Lower lobe of right lung (tissue), 2 donors: ENCODE data around the gene NR0B2. TPM values are rescaled to one million over a fixed set of nuclear protein-coding genes. Genes with fewer than 3 reads are reported as not detected.
A peak's percentile ranks its signal among the peaks of the same experiment; 100 is the strongest.
"Not testable (repeated sequence)": the region's sequence is repeated elsewhere in the genome, so short reads cannot be mapped to it uniquely, and the experiment has no call there.

Experiments
- ATAC-seq, 2 donors: fragments of 200-7000 bp; cut with Tn5 transposase; one replicate each; pipeline ENCODE4 v1.9.1; 2020 to 2022; ENCODE audit warnings: mild to moderate bottlenecking in 2 of 2, moderate library complexity in 2 of 2
- DNase-seq: peaks from one replicate; pipeline ENCODE4 v3.0.0-alpha.2; 2020
- H3K27ac ChIP-seq: fragments of 200-600 bp; one replicate; pipeline ENCODE4 v1.8.0; 2022
- H3K27me3 ChIP-seq: fragments of 200-600 bp; one replicate; pipeline ENCODE4 v1.8.0; 2022; ENCODE audit warnings: low read depth
- H3K36me3 ChIP-seq: fragments of 200-600 bp; one replicate; pipeline ENCODE4 v1.8.0; 2022; ENCODE audit warnings: mild to moderate bottlenecking
- H3K4me1 ChIP-seq: fragments of 200-600 bp; one replicate; pipeline ENCODE4 v1.8.0; 2022
- H3K4me3 ChIP-seq: fragments of 200-600 bp; one replicate; pipeline ENCODE4 v1.8.0; 2022; ENCODE audit warnings: mild to moderate bottlenecking
- H3K9me3 ChIP-seq: fragments of 200-600 bp; one replicate; pipeline ENCODE4 v1.8.0; 2022
- intact Hi-C: fragments of 100-400 bp; cut with DNase I; formaldehyde crosslinking; loops from one replicate; pipeline ENCODE4 v1.11.0; 2022
- total RNA-seq: library from RNA; stranded (reverse); fragmentation: NEBNext Ultra II Directional; extraction: Animal tissue kit (Norgen Biotek cat#: 25700); gene quantifications from one replicate; pipeline ENCODE4 v1.2.1, GENCODE V29; 2021
- TF ChIP-seq, protein P1 (sequence below): fragments of 200-600 bp; IDR thresholded peaks from one replicate; pipeline ENCODE4 v1.8.0; 2022; ENCODE audit warnings: antibody characterized with exemption, mild to moderate bottlenecking
- donor health status: DM: no; HTN: yes; CAD: no; lungs with severe emphysema.

The NR0B2 gene
- total RNA-seq, 1 donor from 2014 or later: 2.2 TPM

DNA sequence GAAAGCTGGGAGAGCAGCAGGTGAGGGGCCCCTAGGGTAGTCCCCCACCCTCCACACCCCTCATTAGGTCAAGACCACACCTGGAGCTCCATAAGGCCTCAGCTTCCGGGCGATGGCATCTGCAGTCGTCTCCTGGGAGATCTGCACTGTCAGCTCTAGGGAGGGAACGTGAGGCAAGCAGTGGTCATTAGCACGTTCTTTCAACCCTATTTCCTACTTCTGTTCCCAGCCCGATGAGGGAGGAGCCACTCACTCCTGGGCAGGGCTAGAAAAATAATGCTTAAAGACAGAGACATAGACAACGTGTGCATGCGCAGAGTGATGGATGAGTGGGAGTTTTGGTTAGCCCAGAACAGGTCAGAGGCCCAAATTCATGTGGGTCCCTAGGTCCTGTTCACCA, 36.8 kb upstream of the NR0B2 start:
- no peaks in the 10 kb centered on the region for H3K27me3 ChIP-seq
- no peak overlapping the region for H3K4me3 ChIP-seq
- intact Hi-C loops: no loop called here
- no peaks in the 10 kb centered on the region for H3K4me1 ChIP-seq
- ATAC-seq (no peak), DNase-seq (no peak)
- H3K36me3 ChIP-seq: peaks cover 33% of the 10 kb centered on the region
- H3K27ac ChIP-seq: no peak overlapping the region
- H3K9me3 ChIP-seq: no peaks in the 10 kb centered on the region
- TF ChIP-seq, protein P1, sequence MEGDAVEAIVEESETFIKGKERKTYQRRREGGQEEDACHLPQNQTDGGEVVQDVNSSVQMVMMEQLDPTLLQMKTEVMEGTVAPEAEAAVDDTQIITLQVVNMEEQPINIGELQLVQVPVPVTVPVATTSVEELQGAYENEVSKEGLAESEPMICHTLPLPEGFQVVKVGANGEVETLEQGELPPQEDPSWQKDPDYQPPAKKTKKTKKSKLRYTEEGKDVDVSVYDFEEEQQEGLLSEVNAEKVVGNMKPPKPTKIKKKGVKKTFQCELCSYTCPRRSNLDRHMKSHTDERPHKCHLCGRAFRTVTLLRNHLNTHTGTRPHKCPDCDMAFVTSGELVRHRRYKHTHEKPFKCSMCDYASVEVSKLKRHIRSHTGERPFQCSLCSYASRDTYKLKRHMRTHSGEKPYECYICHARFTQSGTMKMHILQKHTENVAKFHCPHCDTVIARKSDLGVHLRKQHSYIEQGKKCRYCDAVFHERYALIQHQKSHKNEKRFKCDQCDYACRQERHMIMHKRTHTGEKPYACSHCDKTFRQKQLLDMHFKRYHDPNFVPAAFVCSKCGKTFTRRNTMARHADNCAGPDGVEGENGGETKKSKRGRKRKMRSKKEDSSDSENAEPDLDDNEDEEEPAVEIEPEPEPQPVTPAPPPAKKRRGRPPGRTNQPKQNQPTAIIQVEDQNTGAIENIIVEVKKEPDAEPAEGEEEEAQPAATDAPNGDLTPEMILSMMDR: no peak

DNA sequence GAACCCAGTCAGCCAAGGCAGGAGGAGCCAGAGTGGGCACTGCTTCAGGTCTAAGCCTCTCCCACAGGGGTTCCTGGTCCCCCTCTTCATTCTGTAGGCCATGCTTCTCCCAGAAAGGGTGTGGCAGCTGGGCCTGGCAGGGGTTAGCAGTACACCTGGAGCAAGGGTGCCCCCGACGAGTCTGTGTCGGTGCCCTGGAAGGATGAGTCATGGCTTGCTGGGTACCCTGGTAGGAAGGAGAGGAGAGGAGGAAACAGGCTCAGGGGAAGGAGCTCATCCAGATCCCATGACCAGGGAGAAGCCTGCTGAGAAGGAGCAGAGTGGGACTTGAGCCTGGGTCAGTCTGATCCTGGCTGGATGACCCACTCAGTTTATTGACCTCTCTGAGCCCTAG, 36.1 kb upstream of the NR0B2 start:
- H3K27me3 ChIP-seq: no peaks in the 10 kb centered on the region
- H3K4me1 ChIP-seq: no peaks in the 10 kb centered on the region
- H3K27ac ChIP-seq: no peak overlapping the region
- intact Hi-C loops: no loop called here
- H3K9me3 ChIP-seq: no peaks in the 10 kb centered on the region
- DNase-seq: no peak
- H3K4me3 ChIP-seq: no peak overlapping the region
- H3K36me3 ChIP-seq: peaks cover 40% of the 10 kb centered on the region
- ATAC-seq: peak in 1 of 2 donors; percentile 5
- TF ChIP-seq, protein P1: no peak

DNA sequence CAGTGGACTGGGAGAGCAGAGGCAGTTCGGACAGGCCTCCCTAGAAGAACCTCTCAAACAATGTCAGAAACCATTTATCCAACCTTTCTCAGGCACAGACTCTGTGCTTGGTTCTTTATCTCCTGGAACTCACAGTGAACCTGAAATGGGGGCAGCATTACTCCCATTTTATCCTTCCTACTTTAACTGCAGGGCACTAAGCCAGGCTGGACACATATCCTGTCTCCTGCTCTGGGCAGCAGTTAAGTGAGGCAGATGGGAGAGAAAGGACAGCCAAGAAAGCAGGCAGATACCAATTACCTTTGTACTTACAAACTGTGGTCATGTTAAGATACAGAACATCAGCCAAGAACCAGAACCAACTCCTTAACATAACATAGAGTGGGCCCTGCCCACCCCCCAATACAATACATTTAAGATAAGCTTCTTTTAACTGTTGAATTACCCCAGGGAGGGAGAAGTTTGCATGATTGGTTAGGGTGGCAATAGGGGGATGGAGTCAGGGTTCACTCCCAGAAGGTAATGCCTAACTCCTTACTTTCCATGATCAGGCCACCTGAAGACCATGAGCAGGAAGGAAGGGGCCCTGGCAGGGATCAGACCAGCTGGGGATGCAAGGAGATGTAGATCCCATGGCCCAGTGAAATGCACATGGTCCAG, 35.6 kb upstream of the NR0B2 start:
- DNase-seq (no peak), ATAC-seq (no peak)
- H3K4me3 ChIP-seq: no peak overlapping the region
- H3K9me3 ChIP-seq: no peaks in the 10 kb centered on the region
- no peaks in the 10 kb centered on the region for H3K4me1 ChIP-seq
- TF ChIP-seq, protein P1: no peak
- H3K27me3 ChIP-seq: no peaks in the 10 kb centered on the region
- peaks cover 45% of the 10 kb centered on the region for H3K36me3 ChIP-seq
- intact Hi-C loops: no loop called here
- no peak overlapping the region for H3K27ac ChIP-seq

DNA sequence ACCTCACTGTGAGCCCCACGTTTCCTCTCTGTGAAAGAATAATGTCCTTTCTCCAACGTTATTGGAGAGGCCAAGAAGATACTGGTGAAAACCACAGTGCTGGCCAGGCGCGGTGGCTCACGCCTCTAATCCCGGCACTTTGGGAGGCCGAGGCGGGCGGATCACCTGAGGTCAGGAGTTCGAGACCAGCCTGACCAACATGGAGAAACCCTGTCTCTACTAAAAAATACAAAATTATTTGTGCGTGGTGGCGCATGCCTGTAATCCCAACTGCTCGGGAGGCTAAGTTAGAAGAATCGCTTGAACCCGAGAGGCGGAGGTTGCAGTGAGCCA, 34.9 kb upstream of the NR0B2 start:
- H3K4me1 ChIP-seq, H3K9me3 ChIP-seq, H3K27ac ChIP-seq, H3K4me3 ChIP-seq, H3K27me3 ChIP-seq, intact Hi-C loops, ATAC-seq, DNase-seq: not testable (repeated sequence)
- H3K36me3 ChIP-seq: peaks cover 52% of the 10 kb centered on the region

DNA sequence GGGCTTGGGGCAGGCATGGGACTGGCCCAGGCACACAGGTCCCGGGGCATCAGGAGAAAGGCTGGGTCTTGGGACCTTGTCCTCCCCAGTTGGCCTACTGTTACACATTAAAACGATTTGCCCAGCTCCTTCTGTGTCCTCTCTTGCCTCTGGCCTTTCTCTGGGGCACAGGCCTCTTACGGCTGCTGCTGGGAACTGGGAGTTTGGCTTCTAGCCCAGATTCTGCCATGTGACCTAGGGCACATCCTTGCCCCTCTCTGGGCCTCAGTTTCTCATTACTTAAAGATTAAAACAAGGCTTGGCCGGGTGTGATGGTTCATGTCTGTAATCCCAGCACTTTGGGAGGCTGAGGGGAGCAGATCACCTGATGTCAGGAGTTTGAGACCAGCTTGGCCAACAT, 32.5 kb upstream of the NR0B2 start:
- Histone ChIP-seq H3K9me3 (no peaks in the 10 kb centered on the region), H3K4me1 (no peaks in the 10 kb centered on the region), H3K4me3 (no peak overlapping the region), H3K27me3 (no peaks in the 10 kb centered on the region), H3K27ac (no peak overlapping the region), H3K36me3 (peaks cover 76% of the 10 kb centered on the region)
- no peak for ATAC-seq
- no peak for DNase-seq
- intact Hi-C loops: no loop called here
- TF ChIP-seq, protein P1: no peak

DNA sequence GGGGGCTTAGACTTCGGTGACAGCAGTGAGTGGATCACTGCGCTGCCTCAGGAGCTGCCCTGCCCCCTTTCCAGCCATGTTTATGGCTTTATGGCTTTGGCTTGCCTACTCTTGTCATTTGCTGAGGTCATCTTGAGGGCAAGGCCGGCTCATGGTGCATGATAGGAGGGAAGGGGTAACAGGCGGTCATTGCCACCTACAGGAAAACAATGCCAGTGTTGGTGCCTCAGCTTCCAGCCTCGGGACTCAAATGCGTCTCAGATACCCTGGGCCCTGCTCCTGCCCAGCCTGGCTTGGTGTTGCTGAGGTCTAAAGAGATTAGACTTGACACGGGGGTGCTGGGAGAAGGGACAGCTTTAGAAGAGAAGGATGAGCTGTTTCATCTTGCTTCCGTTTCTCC, 32.0 kb upstream of the NR0B2 start:
- Histone ChIP-seq H3K27me3 (no peaks in the 10 kb centered on the region), H3K27ac (no peak overlapping the region), H3K36me3 (peaks cover 78% of the 10 kb centered on the region), H3K4me3 (no peak overlapping the region), H3K4me1 (no peaks in the 10 kb centered on the region), H3K9me3 (no peaks in the 10 kb centered on the region)
- ATAC-seq: no peak
- no peak for DNase-seq
- intact Hi-C loops: no loop called here
- TF ChIP-seq, protein P1: no peak
